MM.1S (cell line): Measurements from ENCODE around the gene IL27RA.

Experiments
- DNase-seq: peaks from one replicate; pipeline ENCODE4 v3.0.0-alpha.2; 2015
- H2AFZ ChIP-seq: fragments of 300-600 bp; sonication (generic); 2 replicates; pipeline ENCODE4 v1.6.0; 2016; ENCODE audit warnings: antibody characterized with exemption, low read length
- H3F3A ChIP-seq: fragments of 300-600 bp; sonication (generic); 2 replicates; pipeline ENCODE4 v1.6.1; 2016; ENCODE audit warnings: mild to moderate bottlenecking, antibody characterized with exemption, low read length, moderate library complexity, mixed read lengths; ENCODE audit not compliant: insufficient read depth
- H3K27ac ChIP-seq: fragments of 300-600 bp; sonication (generic); 2 replicates; pipeline ENCODE4 v1.5.1; 2016; ENCODE audit warnings: mild to moderate bottlenecking, low read length
- H3K27me3 ChIP-seq: fragments of 300-600 bp; sonication (generic); replicated peaks from 2 replicates; pipeline ENCODE4 v1.6.0; 2016; ENCODE audit warnings: low read length; ENCODE audit not compliant: insufficient read depth
- H3K36me3 ChIP-seq: fragments of 300-600 bp; sonication (generic); replicated peaks from 2 replicates; pipeline ENCODE4 v1.6.1; 2016; ENCODE audit warnings: mild to moderate bottlenecking, low read length, mixed read lengths; ENCODE audit not compliant: insufficient read depth
- H3K4me1 ChIP-seq: fragments of 300-600 bp; sonication (generic); 2 replicates; pipeline ENCODE4 v1.6.1; 2016; ENCODE audit warnings: low read length, mixed read lengths
- H3K4me2 ChIP-seq: fragments of 300-600 bp; sonication (generic); 2 replicates; pipeline ENCODE4 v1.6.0; 2016; ENCODE audit warnings: low read depth, low read length
- H3K4me3 ChIP-seq: fragments of 300-600 bp; sonication (generic); 2 replicates; pipeline ENCODE4 v1.5.1; 2016; ENCODE audit warnings: low read length, mixed read lengths
- H3K79me2 ChIP-seq: fragments of 300-600 bp; sonication (generic); 2 replicates; pipeline ENCODE4 v1.6.1; 2016; ENCODE audit warnings: mixed run types, low read length, mixed read lengths
- H3K9ac ChIP-seq: fragments of 300-600 bp; sonication (generic); 2 replicates; pipeline ENCODE4 v1.6.1; 2016; ENCODE audit warnings: low read length, mixed read lengths
- H3K9me2 ChIP-seq: fragments of 300-600 bp; sonication (generic); replicated peaks from 2 replicates; pipeline ENCODE4 v1.6.1; 2016; ENCODE audit warnings: mild to moderate bottlenecking, low read length, mixed read lengths; ENCODE audit not compliant: insufficient read depth
- H3K9me3 ChIP-seq: fragments of 300-600 bp; sonication (generic); replicated peaks from 2 replicates; pipeline ENCODE4 v1.6.1; 2016; ENCODE audit warnings: mild to moderate bottlenecking, low read length, mixed read lengths; ENCODE audit not compliant: insufficient read depth
- H4K20me1 ChIP-seq: fragments of 300-600 bp; sonication (generic); 2 replicates; pipeline ENCODE4 v1.6.1; 2016; ENCODE audit warnings: mild to moderate bottlenecking, low read length, moderate library complexity, mixed read lengths; ENCODE audit not compliant: insufficient read depth
- EZH2 ChIP-seq: fragments of 300-600 bp; sonication (generic); optimal IDR thresholded peaks from 2 replicates; pipeline ENCODE3; 2017; ENCODE audit warnings: low read depth, mild to moderate bottlenecking, antibody characterized with exemption, low read length, mixed read lengths
- EZH2phosphoT487 ChIP-seq: fragments of 300-600 bp; sonication (generic); IDR thresholded peaks from 2 replicates; pipeline ENCODE4 v1.6.1; 2018; ENCODE audit warnings: antibody characterized with exemption, low read length
- TF ChIP-seq, protein P1 (sequence below): fragments of 300-600 bp; sonication (generic); IDR thresholded peaks from 2 replicates; pipeline ENCODE4 v1.5.1; 2016; ENCODE audit warnings: antibody characterized with exemption, low read length, mixed read lengths

The IL27RA gene

GRCh38 chr19:14052470-14052869 is 20.9 kb downstream of the IL27RA start:
- no peaks in the 10 kb centered on the region for H3K79me2 ChIP-seq
- no peaks in the 10 kb centered on the region for H3K9me3 ChIP-seq
- no peaks in the 10 kb centered on the region for H3K4me1 ChIP-seq
- TF ChIP-seq EZH2phosphoT487: no peak
- TF ChIP-seq, protein P1, sequence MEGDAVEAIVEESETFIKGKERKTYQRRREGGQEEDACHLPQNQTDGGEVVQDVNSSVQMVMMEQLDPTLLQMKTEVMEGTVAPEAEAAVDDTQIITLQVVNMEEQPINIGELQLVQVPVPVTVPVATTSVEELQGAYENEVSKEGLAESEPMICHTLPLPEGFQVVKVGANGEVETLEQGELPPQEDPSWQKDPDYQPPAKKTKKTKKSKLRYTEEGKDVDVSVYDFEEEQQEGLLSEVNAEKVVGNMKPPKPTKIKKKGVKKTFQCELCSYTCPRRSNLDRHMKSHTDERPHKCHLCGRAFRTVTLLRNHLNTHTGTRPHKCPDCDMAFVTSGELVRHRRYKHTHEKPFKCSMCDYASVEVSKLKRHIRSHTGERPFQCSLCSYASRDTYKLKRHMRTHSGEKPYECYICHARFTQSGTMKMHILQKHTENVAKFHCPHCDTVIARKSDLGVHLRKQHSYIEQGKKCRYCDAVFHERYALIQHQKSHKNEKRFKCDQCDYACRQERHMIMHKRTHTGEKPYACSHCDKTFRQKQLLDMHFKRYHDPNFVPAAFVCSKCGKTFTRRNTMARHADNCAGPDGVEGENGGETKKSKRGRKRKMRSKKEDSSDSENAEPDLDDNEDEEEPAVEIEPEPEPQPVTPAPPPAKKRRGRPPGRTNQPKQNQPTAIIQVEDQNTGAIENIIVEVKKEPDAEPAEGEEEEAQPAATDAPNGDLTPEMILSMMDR: no peak
- no peak for TF ChIP-seq EZH2
- H3F3A ChIP-seq: no peaks in the 10 kb centered on the region
- no peak overlapping the region for H3K9ac ChIP-seq
- H3K4me3 ChIP-seq: no peak overlapping the region
- peaks cover 8% of the 10 kb centered on the region; the same call in 1 of the 2 replicates for H3K27me3 ChIP-seq
- H3K27ac ChIP-seq: no peak overlapping the region
- H2AFZ ChIP-seq: no peak overlapping the region
- no peak overlapping the region for H3K4me2 ChIP-seq
- no peaks in the 10 kb centered on the region for H3K36me3 ChIP-seq
- no peak for DNase-seq
- H4K20me1 ChIP-seq: no peaks in the 10 kb centered on the region
- H3K9me2 ChIP-seq: no peaks in the 10 kb centered on the region

GRCh38 chr19:14053032-14053431 is 21.5 kb downstream of the IL27RA start:
- Histone ChIP-seq H3K4me3 (no peak overlapping the region), H3K27ac (no peak overlapping the region), H3K36me3 (no peaks in the 10 kb centered on the region), H3K9me2 (no peaks in the 10 kb centered on the region), H3K9me3 (no peaks in the 10 kb centered on the region), H2AFZ (no peak overlapping the region), H3K79me2 (no peaks in the 10 kb centered on the region), H3F3A (no peaks in the 10 kb centered on the region), H3K9ac (no peak overlapping the region), H3K4me1 (no peaks in the 10 kb centered on the region), H3K4me2 (no peak overlapping the region), H4K20me1 (no peaks in the 10 kb centered on the region), H3K27me3 (peaks cover 12% of the 10 kb centered on the region)
- TF ChIP-seq EZH2phosphoT487 (no peak), EZH2 (no peak)
- TF ChIP-seq, protein P1: no peak
- DNase-seq: no peak

GRCh38 chr19:14053500-14053899 is 21.9 kb downstream of the IL27RA start:
- H4K20me1 ChIP-seq: no peaks in the 10 kb centered on the region
- H3K36me3 ChIP-seq: no peaks in the 10 kb centered on the region
- H3K27ac ChIP-seq: no peak overlapping the region
- DNase-seq: no peak
- H3K9me2 ChIP-seq: no peaks in the 10 kb centered on the region
- no peak overlapping the region for H3K9ac ChIP-seq
- H3K4me3 ChIP-seq: no peak overlapping the region
- TF ChIP-seq EZH2phosphoT487: no peak
- TF ChIP-seq, protein P1: no peak
- TF ChIP-seq EZH2: no peak
- H3K4me1 ChIP-seq: no peaks in the 10 kb centered on the region
- no peaks in the 10 kb centered on the region for H3K79me2 ChIP-seq
- peaks cover 17% of the 10 kb centered on the region for H3K27me3 ChIP-seq
- H3K9me3 ChIP-seq: no peaks in the 10 kb centered on the region
- H2AFZ ChIP-seq: no peak overlapping the region
- H3F3A ChIP-seq: no peaks in the 10 kb centered on the region
- H3K4me2 ChIP-seq: no peak overlapping the region

DNA sequence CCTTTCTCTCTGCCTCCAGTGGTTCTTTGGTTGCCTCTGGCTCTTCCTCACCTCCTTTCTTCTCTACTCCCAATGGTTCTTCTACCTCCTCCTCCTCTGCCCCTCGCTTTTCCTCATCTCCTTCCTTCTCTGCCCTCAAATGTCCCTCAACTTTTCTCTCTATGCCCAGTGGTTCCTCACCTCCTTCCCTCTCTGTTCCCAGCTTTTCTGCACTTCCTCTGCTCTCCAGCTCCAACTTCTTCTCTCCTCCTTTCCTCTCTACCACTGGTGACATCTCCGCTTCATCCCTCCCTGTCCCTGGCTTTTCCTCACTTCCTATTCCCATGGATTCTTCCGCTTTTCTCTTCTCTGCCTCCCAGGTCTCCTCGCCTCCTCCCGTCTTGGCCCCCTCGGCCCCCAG is 22.5 kb downstream of the IL27RA start:
- H3K9ac ChIP-seq: no peak overlapping the region

More for the DNA sequence above, 22.5 kb downstream of the IL27RA start:
- Histone ChIP-seq H3K27ac (no peak overlapping the region), H3K4me1 (no peaks in the 10 kb centered on the region; the same call in 1 of the 2 replicates), H3F3A (no peaks in the 10 kb centered on the region), H3K9me3 (no peaks in the 10 kb centered on the region), H4K20me1 (no peaks in the 10 kb centered on the region), H3K9me2 (no peaks in the 10 kb centered on the region), H3K4me2 (no peak overlapping the region), H2AFZ (no peak overlapping the region), H3K27me3 (peaks cover 23% of the 10 kb centered on the region), H3K4me3 (no peak overlapping the region), H3K36me3 (no peaks in the 10 kb centered on the region), H3K79me2 (no peaks in the 10 kb centered on the region)
- DNase-seq: no peak
- TF ChIP-seq EZH2: no peak
- TF ChIP-seq, protein P1: no peak
- TF ChIP-seq EZH2phosphoT487: no peak
